ENCODE results near the gene TICAM2. TPM values are rescaled to one million over a fixed set of nuclear protein-coding genes. Genes with fewer than 3 reads are reported as not detected.

TICAM2 gene
- total and polyA plus RNA-seq, 2 of the 8 experiments (the other 6 are each of a cell fraction or from before 2014, with no cell fraction given) = 0.02 TPM; not detected in 1

GRCh38 chr5:115627295-115627865, 25.1 kb upstream of the TICAM2 start:
- Histone ChIP-seq H3K9ac (replicated peaks in 1 of 4; ENCODE audit: extremely low read depth in 1 of 4, low read depth in 3 of 4, low read length in 3 of 4) (no peak overlapping the region), H3K4me3 (ENCODE audit: extremely low read depth in 1 of 4, insufficient read depth in 2 of 4, low read depth in 3 of 4, low read length in 4 of 4) (no peak overlapping the region), H3K23me2 (ENCODE audit: low read depth, low read length) (peaks cover 6% of the 10 kb centered on the region; the same call in 1 of the 2 replicates), H3K9me3 (ENCODE audit: insufficient read depth in 2 of 2, low read depth in 1 of 2, low read length in 1 of 2) (no peaks in the 10 kb centered on the region), H3K79me1 (ENCODE audit: low read depth, low read length) (peaks cover under 1% of the 10 kb centered on the region; the same call in 1 of the 2 replicates), H3K23ac (ENCODE audit: insufficient read length) (no peak overlapping the region), H4K91ac (replicated peaks; ENCODE audit: insufficient read length, low read length) (no peak overlapping the region), H2BK12ac (ENCODE audit: low read depth, low read length) (no peak overlapping the region), H3K36me3 (ENCODE audit: control insufficient read depth in 2 of 4, insufficient read depth in 4 of 4, low read length in 3 of 4) (no peaks in the 10 kb centered on the region), H3K27ac (ENCODE audit: low read depth, low read length) (no peak overlapping the region), H3K79me2 (ENCODE audit: control insufficient read depth in 1 of 2, insufficient read depth in 2 of 2, low read length in 2 of 2) (peaks cover 5 to 40% of the 10 kb centered on the region in 2 experiments), H3K56ac (replicated peaks; ENCODE audit: insufficient read length, low read depth, low read length) (no peak overlapping the region), H2AK5ac (ENCODE audit: low read depth, low read length) (no peak overlapping the region), H4K20me1 (replicated peaks in 1 of 2; ENCODE audit: control insufficient read depth in 1 of 2, insufficient read depth in 2 of 2, low read length in 2 of 2) (peaks cover 2 to 6% of the 10 kb centered on the region in 2 experiments), H3K4me1 (replicated peaks in 1 of 4; ENCODE audit: control insufficient read depth in 3 of 4, insufficient read depth in 4 of 4, low read length in 3 of 4) (no peaks in the 10 kb centered on the region; a peak in 2 of 7 replicates), H2BK15ac (ENCODE audit: low read length) (no peak overlapping the region), H4K8ac (ENCODE audit: extremely low read depth, insufficient read depth, low read length) (no peak overlapping the region), H3K4ac (replicated peaks; ENCODE audit: insufficient read length, low read depth, low read length) (no peak overlapping the region), H2BK120ac (replicated peaks; ENCODE audit: low read depth, low read length) (no peak overlapping the region), H3K27me3 (replicated peaks in 1 of 4; ENCODE audit: control insufficient read depth in 3 of 4, extremely low read depth in 1 of 4, insufficient read depth in 3 of 4, low read length in 3 of 4) (no peaks in the 10 kb centered on the region), H2BK5ac (ENCODE audit: low read depth, low read length) (no peak overlapping the region), H4K5ac (ENCODE audit: insufficient read length, low read depth, low read length) (no peak overlapping the region), H3K18ac (ENCODE audit: extremely low read depth, low read length) (no peak overlapping the region), H3K4me2 (ENCODE audit: insufficient read depth in 1 of 2, low read depth in 2 of 2, low read length in 2 of 2) (no peak overlapping the region; a peak in 1 of 4 replicates), H2AFZ (ENCODE audit: low read length) (no peak overlapping the region), H2BK20ac (ENCODE audit: low read length) (no peak overlapping the region), H3K14ac (ENCODE audit: insufficient read length) (no peak overlapping the region)
- WGBS, 2 experiments (ENCODE audit: extremely low coverage in 1 of 2, insufficient coverage in 1 of 2, insufficient read length in 1 of 2, insufficient replicate concordance in 2 of 2, low coverage in 1 of 2, low lambda C conversion rate in 2 of 2, missing lambda C conversion rate in 1 of 2) = 87% methylated on average over 5 of the region's 5 CpGs; no CpG with 5 or more reads in 1 of the 2 experiments
- FAIRE-seq = no peak
- ChIA-PET POLR2A (ENCODE audit: partially characterized antibody) (no interaction called here), CTCF (ENCODE audit: partially characterized antibody) (interaction anchor here (0.7 to 1.2 kb wide), 2 partner anchors 366 to 462 kb away, joined by 3 to 5 read pairs; no protein-coding TSS in a partner anchor)
- DNase-seq (ENCODE audit: low read depth in 1 of 2, low spot score in 2 of 2) = no peak
- TF ChIP-seq HDAC2 (IDR thresholded peaks at IDR 0.05; ENCODE audit: borderline replicate concordance in 1 of 2, low read depth in 2 of 2, low read length in 2 of 2) = no peak
- no peak for TF ChIP-seq CTCF (IDR thresholded peaks at IDR 0.05; ENCODE audit: control extremely low read depth in 1 of 3, insufficient read depth in 1 of 3, low read depth in 1 of 3, low read length in 3 of 3)
- no peak for TF ChIP-seq RNF2 (IDR thresholded peaks at IDR 0.05; ENCODE audit: borderline replicate concordance, low read depth, low read length, missing control alignments, poor library complexity, severe bottlenecking)
- TF ChIP-seq RAD21 (IDR thresholded peaks at IDR 0.05 in 1 of 2, conservative IDR thresholded peaks at IDR 0.05 in 1 of 2; ENCODE audit: low read depth in 2 of 2, low read length in 2 of 2) = no peak

Data from H1 (cell line).